ENCODE measurements around the gene SEL1L3.
"Not testable (repeated sequence)": the region's sequence is repeated elsewhere in the genome, so short reads cannot be mapped to it uniquely, and the experiment has no call there.

SEL1L3 gene

DNA sequence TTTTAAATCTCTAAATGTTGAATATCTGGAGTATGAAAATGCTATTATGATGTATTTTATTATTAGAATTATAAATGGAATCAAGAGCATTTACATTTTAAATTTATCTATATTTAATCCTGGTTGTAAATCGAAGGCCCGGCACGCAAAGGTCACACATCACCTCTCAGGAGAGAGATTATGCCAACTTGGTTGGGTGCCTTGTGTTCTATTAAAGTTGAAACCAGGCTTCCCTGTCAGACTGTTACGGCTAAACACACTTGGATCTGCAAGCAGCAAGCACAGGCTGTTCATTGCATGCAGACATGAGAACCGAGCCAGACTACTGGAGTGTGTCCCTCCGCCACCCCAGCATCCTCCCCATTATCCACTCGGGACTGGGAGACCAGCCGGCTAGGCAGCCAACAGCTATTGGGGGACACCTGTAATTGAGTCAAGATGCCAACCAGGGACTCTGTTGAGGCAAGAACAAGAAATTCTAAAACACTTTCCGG, 16.4 kb upstream of the SEL1L3 start:
- no peak for DNase-seq

DNA sequence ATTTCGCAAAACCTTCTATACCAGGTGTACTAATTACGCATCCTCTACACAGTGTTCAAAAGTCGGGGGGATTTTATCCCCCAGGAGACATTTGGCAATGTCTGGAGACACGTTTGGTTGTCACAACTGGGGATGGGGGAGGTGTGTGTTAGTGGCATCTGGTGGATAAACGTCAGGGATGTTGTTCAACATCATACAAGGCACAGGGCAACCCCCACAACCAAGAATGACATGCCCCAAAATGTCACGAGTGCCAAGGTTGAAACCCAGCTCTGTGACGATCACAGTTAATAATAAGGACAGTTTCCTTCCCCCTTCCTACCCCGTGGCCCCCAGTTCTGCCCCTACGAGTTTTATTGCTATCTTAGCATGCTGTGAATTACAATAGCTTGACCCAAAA, 15.9 kb upstream of the SEL1L3 start:
- DNase-seq = no peak

DNA sequence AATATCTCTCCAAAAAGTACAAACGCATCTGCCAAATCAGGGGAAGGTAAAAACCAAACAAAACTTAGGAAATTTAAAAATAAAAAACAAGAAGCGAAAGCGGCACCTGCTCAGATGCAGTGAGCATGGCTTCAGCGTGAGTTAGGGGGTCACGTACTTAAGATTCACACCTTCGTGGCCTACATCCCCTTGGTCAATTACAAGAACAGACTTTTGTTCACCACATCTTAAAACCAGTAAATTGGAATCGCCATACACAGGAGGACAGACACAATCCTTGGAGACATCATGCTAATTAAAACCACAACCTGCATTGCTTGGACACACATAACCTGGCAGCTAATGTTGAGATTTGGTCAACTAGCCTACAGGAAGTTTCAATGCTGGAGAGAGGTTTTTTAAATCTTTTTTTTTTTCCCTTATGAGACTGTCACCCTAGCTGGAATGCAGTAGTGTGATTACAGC, 12.5 kb upstream of the SEL1L3 start:
- no peak for DNase-seq

DNA sequence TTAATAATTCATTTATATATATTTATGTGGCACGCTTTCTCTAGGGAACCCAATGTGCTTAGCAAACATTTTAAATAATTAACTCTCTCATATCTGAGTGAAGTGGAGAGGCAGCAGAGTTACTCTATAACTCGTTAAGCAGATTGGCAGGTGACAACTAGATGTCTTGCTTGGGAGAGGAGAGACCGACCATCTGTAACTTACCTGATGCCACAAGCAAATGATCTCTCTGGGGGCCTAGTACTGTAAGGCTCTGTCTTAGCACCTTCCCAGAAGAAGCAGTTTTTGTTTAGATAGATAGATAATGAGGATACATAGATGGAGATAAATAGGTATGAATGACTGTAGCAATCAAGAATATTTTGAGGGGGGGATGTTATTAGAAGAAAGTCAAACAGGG, 11.9 kb upstream of the SEL1L3 start:
- no peak for DNase-seq

DNA sequence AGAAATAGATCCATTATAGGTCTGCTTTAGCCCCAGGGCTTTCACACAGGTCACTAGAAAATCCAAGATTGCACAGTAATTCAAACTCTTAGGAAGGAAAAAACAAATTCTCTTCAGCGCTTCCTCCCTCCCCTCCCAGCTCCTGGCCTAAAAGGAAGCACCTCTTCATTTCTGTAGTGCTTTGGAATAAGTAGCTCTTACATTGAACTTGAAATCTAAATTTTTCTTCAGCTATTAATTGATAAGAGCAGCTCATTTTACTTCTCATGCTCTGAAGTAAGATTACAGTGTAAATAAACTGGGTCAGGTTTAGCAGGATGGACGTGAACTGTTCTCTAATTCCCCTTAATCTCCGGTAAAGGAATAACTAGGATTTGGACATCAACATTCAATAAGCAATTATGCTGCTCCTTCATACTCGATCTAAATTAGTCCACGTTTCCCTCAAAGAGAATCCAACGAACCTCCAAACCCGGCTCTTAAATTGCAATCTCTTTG, 10.9 kb upstream of the SEL1L3 start:
- DNase-seq = no peak

DNA sequence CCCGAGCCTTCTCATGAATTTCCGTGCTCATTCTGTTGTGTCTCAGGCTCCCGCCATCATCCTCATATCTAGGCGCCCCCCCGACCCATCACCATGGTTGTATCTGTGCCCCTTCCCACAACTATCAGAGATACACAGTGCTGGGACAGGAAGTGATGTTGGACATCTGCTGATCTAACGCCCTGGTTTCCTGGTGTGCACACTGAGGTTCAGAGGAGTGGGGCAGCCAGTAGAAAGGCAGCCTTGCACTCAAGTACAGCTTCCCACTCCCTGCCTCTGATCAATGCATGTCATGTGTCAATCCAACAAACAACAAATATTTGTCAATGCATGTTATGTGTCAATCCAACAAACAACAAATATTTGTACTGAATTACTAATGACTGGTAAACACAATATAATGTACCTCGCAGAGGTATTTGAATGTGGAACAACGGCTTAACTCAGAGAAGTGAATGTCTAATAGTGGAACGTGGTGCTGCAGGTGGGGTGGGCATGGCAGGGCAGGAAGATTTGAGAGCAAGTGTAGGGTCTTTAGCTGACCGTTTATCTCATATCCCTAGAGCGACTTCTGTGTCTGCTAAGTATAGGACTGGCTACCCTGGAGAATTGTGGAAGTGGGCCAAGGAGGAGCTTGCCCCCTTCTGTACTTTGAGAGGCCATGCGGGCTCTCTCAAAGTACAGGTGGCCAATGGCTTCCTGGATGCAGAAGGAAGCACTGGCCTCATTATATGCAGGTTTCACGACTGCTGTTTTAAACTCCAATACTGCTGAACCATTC, 10.3 kb upstream of the SEL1L3 start:
- no peak for DNase-seq

DNA sequence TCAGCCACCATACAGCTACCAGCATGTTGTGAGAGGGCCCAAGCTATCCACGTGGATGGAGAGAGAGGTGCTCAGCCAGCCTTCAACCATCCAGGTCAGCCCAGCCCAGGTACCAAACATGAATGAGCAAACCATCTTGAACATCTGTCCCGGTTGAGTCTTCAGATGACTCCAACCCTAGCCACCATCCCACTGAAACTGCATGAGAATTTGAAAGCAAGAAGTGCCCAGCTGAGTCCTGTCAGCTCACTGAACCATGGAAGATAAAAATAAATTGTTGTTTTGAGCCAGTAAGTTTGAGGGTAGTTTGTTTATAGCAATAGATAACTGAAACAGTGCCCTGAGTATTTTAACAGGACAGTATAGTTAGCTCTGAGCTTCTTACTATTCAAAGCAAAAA, 7.3 kb upstream of the SEL1L3 start:
- no peak for DNase-seq

DNA sequence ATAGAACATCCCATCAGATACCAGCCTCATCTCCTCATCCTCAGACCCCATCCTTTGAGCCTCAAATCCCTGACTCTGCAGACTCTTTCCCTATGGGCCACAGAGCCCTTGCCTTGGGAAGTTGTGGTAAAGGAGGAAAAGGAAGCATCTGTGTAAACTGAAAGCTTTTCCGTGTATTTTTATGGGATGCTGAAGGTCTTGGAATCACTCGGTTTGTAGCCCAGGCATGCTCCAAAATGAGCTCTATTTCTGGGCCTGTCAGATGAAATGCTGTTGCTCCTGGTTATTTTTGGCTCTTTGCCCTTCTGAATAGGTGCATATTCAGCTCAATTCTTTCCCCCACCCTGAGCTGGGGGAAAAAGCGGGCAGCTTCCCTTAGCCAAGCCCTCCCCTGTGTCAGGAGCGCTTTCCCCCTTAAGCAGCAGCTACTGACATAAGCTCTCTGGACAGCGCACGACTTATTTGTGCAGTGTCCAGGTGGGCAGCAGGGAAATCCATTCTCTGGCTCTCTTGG, 5.0 kb upstream of the SEL1L3 start:
- no peak for DNase-seq

DNA sequence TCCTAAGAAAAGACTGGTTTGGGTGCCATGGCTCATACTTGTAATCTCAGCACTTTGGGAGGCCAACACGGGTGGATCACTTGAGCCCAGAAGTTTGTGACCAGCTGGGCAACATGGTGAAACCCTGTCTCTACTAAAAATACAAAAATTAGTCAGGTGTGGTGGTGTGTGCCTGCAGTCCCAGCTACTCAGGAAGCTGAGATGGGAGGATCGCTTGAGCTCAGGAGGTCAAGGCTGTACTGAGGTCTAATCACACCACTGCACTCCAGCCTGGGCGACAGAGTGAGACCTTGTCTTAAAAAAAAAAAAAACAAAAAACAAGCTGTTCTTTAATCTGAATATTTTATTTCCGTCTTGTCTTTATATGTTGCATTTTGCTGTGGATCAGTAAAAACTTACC, 3.6 kb upstream of the SEL1L3 start:
- DNase-seq = not testable (repeated sequence)

DNA sequence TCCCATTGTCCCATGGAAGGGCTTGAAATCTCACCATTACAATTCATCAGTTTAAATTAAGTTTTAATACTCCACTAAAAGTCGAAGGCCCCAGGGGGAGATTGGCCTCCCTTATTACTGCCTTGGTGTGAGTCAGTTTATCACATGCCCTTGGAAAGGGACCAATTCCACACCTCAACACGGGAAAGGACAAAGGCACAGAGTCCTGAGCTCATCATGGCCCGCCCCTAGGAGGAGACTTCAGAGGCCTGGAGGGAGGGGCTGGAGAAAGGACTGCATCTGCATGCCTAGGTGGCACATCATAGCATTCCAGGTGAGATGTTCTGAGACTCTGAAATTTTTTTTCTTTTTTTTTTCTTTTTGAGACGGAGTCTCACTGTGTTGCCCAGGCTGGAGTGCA, 2.8 kb upstream of the SEL1L3 start:
- DNase-seq = no peak

DNA sequence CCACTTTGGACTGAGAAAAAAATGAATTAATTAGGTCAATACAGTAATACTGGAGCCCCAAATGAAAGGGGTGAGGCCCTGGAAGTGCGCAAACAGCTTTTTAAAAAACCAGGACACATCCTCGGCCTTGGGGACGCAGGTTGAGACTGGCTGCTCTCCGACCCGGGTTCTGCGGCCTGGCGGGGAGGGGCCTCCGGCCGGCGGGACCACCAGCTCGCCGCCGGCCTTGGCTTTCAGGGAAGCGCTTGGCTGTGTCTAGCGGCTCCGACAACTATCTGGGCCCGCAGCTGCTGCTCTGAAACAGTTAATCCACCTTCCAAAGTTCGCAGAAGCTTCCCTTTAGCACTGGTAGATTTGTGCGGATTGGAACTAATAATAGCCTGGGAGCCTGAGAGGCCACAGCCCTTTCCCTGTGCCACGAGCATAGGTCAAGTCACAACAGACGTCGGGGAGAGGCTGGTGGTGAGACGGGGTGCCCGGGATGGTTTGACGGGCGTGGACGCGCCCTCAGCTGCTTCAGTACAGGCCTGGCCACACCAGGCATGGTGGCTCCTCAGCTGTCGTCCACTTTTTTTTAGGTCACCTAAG, 1.1 kb upstream of the SEL1L3 start:
- DNase-seq = no peak

DNA sequence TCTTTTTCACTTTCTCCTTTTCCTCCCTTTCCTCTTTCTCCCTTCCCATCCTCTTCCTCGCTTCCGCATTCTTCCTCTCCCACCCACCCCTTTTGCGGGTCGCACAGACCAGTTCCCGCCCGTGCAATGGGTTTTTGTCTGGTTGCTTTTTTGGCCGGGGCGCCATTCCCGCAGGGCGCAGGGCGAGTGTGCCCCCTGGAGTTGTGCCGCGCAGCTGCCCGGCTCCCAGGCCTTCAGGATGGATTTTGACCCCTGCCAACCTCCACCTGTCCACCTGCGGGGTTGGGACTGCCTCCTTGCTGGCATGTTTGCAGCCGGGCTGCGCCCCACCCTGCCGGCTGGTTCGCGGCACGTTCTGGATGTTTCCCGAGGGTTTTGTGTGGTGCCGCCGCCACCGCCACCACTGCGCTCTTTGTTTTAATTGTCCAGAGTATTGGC, 578 bp upstream of the SEL1L3 start:
- no peak for DNase-seq

DNA sequence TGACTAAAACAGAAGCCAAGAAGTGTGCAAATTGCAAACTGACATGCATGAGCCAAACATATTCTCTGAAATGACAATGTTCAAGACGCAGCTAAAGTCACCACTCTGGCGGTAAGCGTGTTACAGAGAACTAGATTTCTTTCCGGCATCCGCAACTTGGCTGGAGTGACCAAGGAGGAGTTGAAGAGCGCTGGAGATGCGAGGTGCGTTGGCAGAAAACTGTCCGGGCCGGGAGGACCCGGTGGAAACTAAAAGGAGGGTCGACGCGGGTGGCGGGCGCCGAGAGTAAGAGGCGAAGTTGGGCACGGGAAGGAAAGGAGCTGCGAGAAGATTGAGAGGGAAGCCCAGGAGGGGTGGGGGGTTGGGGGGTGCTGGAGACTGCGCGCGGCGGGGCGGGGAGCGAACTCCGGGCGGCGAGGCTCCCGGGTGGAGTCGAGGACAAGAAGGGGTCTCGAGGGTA, 807 bp downstream of the SEL1L3 start:
- no peak for DNase-seq

DNA sequence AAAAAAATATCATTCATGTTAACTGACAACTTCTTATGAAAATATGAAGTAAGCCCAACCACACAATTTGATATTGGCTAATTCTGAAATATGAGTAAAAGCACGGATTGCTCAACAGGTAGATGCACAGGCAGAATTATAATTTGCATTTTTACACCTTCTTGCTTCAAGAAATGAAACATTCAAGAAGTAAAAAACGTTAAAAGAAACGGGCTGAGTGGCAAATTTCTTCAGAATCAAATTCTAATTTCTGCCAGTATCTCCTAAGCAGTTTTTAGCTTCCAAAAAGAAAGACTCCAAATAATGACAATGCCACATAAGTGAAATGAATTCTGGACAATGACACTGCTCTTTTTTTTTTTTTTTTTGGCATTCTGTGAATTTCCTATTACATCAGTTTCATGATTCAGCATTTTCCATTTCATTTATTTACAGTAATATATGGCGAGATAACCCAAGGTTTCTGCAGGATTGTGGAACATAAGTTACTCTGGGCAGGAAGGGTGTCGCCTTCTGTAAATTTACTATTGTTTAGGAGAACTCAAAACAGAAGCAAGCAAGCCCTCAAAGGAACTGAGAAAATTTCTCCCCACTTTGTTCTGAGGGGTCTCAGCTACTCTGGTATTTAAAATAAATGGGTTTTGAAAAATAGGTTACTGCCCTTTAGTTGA, 1.4 kb downstream of the SEL1L3 start:
- DNase-seq = peak; percentile 36

DNA sequence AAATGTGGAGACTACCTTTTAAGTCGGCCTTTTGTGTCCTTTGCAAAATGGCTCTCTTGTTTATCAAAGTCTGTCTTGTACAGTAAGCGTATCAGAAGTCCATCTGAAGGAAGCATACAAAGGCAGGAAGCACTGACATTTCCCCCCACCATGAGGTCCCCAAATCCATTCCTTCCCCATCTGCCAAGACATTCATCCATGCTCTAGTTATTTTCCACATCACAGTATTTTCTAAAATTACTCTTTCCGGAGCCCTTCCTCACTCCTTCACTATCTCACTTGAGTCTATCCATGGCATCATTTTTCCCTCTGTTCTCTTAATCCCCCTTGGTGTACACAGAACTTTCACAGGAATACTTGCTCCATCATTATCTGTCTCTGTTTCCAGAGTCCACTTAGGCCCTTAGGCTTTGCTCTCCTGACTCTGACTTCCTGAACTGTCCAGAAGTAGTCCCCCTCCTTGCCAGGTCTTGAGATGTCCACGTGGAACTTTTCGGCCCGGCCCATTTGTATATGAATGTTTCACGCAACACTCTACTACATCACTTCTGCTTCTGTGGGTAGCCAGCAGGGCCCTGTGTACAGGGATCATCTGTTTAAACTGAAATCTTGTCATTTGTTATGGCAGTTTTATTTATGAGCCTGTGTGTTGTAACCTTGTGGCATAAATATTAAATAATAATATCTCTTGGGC, 2.1 kb downstream of the SEL1L3 start:
- peak; percentile 39 to 47 for DNase-seq

DNA sequence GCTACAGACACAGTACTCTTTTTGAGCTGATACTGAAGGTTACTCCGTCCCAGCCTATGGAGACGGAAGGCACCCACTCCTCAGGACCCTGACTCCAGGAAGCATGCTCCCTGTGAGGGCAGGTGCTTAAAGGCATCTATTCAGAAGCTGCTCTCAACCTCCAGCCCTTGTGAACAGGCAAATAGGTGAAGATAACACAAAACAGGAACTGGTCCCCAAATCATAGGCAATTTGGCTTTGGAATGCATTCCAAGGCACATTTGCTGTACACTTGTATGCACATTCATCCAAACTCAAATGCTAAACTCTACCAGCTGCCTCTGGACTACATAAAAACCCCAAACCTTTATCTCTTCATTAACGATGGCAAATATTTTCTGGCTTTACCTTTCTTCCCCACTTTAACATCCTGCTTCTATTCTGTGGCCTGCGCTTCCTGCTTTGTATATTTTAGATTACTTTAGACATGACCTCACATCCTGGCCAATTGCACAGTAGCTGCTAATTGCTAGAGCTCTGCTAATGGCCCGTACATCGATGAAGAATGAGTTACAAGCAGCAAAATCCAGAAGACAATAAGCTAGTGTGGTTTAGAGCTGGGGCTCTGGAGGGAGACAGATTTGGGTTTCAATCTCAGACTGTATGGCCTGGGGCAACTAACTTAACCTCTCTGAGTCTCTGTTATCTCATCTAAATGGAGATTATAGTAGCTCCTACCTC, 3.2 kb downstream of the SEL1L3 start:
- DNase-seq = no peak

DNA sequence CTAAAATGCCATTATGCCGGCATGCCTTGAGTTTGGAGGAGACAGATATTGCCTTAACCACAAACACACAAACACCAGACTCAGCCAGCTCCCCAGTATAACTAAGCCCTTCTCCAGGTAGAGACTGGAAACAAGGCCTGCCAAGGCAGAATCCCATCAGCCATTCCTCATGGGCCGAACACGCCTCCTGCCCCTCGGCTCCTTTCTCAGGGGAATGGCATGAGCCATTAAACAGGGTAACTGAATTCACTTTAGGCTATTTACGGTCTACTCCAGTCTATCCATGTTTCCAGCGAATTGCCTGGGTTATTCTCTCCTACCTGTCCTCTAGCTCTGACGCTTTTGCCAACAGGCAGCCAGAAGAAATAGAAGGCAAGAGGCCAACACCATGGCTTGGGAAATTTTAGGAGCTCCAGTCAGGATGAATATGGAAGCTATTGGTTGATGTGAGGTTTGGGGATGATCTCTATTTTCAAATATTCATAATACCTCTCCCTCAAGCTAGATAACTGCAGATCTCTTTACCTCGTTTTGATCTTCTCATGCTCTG, 4.9 kb downstream of the SEL1L3 start:
- DNase-seq = no peak

DNA sequence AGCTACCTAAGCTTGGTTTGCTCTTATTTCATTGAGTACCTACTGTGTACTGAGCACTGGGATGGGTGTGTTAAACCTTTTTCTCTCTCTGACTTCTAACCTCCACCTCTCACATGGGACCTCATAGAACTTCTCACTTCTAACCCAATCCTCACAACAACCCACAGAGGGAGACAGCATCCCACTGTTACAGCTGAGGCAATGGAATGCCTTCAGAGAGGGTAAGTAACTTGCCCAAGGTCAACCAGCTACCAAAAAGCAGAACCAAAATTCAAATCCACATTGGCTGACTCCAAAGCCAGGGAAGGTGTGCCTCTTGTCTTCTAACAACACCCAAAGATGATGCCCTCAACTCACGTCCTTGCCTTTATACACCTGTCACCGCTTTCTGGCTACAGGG, 5.4 kb downstream of the SEL1L3 start:
- DNase-seq = no peak

DNA sequence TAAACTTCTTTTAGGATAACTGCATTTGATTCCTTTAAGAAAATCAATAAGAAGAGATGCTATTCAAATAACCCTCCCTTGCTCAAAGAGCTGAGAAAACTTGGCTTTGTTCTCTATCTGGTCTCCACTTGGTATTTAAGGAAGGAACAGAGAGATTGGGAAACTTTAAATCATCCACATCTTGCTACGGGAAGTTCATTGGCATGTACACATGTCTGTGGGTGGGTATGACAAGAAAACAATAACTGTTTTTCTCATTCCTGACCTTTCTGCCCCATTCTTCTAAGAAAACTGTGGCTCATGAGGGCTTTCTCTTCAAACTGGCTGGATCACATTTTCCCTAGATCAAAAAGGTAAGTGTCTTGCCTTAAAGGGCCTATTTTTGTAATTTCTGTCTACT, 6.0 kb downstream of the SEL1L3 start:
- no peak for DNase-seq

DNA sequence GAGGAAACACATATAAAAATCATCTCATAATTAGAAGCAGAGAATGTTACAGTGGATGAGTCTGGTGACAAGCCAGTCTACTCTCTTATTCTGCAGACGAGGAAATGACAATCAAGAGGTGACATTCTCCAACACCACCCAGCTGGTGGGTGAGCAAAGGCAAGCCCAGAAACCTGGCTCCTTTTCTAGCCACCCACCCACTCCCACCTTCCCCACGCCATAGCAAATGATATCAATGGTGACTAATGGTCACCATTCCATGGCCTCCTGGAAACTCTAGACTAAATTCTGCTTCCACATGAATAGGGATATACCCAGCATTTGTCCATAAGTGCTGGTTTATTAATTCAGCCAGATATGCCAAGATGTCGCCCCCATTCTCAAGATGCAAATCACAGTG, 10.7 kb downstream of the SEL1L3 start:
- no peak for DNase-seq

DNA sequence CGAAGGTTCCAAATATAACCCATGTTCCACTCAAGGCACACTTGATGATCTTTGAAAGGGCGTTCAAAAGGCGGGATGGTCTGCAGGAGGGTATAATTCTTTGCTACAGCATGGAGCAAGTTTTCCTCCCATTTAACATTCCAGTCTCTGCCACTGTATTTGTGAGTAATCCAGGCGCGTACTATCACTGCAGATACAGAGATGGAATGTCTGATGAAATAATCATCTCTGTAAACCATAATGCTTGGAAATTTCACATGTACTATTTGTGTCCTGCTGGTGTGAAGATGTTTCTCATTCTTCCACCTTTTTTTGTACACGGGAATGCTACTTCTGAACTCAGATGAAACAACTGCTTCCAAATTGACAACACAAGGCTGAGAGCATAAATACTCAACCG, 15.5 kb downstream of the SEL1L3 start:
- DNase-seq = no peak

All from AML-193 (cell line).